Astrocyte (in vitro differentiated cells and primary cell): ENCODE data around the gene EXOSC3.

Experiments
- CTCF ChIP-seq: IDR thresholded peaks from 2 replicates; pipeline ENCODE4 v1.5.1; 2011; ENCODE audit warnings: low read depth, mild to moderate bottlenecking, inconsistent platforms, low read length, moderate library complexity; ENCODE audit not compliant: insufficient read depth
- EZH2 ChIP-seq: IDR thresholded peaks from 2 replicates; pipeline ENCODE4 v1.6.1; 2012; ENCODE audit warnings: mild to moderate bottlenecking, low read length, inconsistent platforms; ENCODE audit not compliant: insufficient read depth

GRCh38 chr9:37740631-37741328 is 44.1 kb downstream of the EXOSC3 start:
- TF ChIP-seq CTCF: no peak
- TF ChIP-seq EZH2: no peak
